HG03342 (cell line): ENCODE data around the gene BCDIN3D.
"Not testable (repeated sequence)": the region's sequence is repeated elsewhere in the genome, so short reads cannot be mapped to it uniquely, and the experiment has no call there.

Experiments
- ATAC-seq: cut with Tn5 transposase; IDR thresholded peaks from one replicate; pipeline ENCODE4 v1.9.1; 2021; ENCODE audit warnings: mild to moderate bottlenecking, moderate library complexity; ENCODE audit not compliant: unreplicated experiment

BCDIN3D gene

GRCh38 chr12:49877066-49877465, 34.2 kb upstream of the BCDIN3D start:
- ATAC-seq: no peak

- ATAC-seq: no peak
Measured at GRCh38 chr12:49876070-49876469, 33.2 kb upstream of the BCDIN3D start.

GRCh38 chr12:49875115-49875720, 32.3 kb upstream of the BCDIN3D start:
- ATAC-seq: no peak

GRCh38 chr12:49874142-49874897, 31.4 kb upstream of the BCDIN3D start:
- no peak for ATAC-seq

GRCh38 chr12:49873361-49873934, 30.5 kb upstream of the BCDIN3D start:
- no peak for ATAC-seq

GRCh38 chr12:49872781-49873181, 29.9 kb upstream of the BCDIN3D start:
- no peak for ATAC-seq

GRCh38 chr12:49872381-49872780, 29.5 kb upstream of the BCDIN3D start:
- no peak for ATAC-seq

GRCh38 chr12:49871811-49872251, 28.9 kb upstream of the BCDIN3D start:
- ATAC-seq: not testable (repeated sequence)

GRCh38 chr12:49871263-49871561, 28.3 kb upstream of the BCDIN3D start:
- no peak for ATAC-seq

- ATAC-seq: no peak
Measured at GRCh38 chr12:49870501-49871262, 27.8 kb upstream of the BCDIN3D start.

- no peak for ATAC-seq
Measured at GRCh38 chr12:49869816-49870500, 27.1 kb upstream of the BCDIN3D start.

GRCh38 chr12:49868952-49869815, 26.3 kb upstream of the BCDIN3D start:
- no peak for ATAC-seq

- no peak for ATAC-seq
Measured at GRCh38 chr12:49868449-49868848, 25.5 kb upstream of the BCDIN3D start.

GRCh38 chr12:49867570-49868341, 24.9 kb upstream of the BCDIN3D start:
- no peak for ATAC-seq

GRCh38 chr12:49866859-49867569, 24.1 kb upstream of the BCDIN3D start:
- ATAC-seq: no peak

- no peak for ATAC-seq
Measured at GRCh38 chr12:49865782-49866135, 22.9 kb upstream of the BCDIN3D start.

- ATAC-seq: no peak
Measured at GRCh38 chr12:49865109-49865781, 22.3 kb upstream of the BCDIN3D start.

- no peak for ATAC-seq
Measured at GRCh38 chr12:49864798-49865090, 21.8 kb upstream of the BCDIN3D start.
